ENCODE measurements around the gene ACP7.

GRCh38 chr19:39045506-39045905, 38.7 kb upstream of the ACP7 start:
- TF ChIP-seq PATZ1 (CRISPR knock-in tag; IDR thresholded peaks at IDR 0.05; ENCODE audit: borderline replicate concordance) (no peak), ZC3H10 (CRISPR knock-in tag; IDR thresholded peaks at IDR 0.05) (no peak), ZFP3 (CRISPR knock-in tag; IDR thresholded peaks at IDR 0.05) (no peak), BACH2 (CRISPR knock-in tag; IDR thresholded peaks at IDR 0.05; ENCODE audit: borderline replicate concordance) (no peak), RARB (CRISPR knock-in tag; IDR thresholded peaks at IDR 0.05) (no peak), ISL1 (CRISPR knock-in tag; IDR thresholded peaks at IDR 0.05) (no peak), SNAI2 (CRISPR knock-in tag; IDR thresholded peaks at IDR 0.05) (no peak), ZNF565 (CRISPR knock-in tag; conservative IDR thresholded peaks at IDR 0.05; ENCODE audit: low read depth) (no peak), PPARA (CRISPR knock-in tag; IDR thresholded peaks at IDR 0.05; ENCODE audit: borderline replicate concordance) (no peak), ARNTL (CRISPR knock-in tag; IDR thresholded peaks at IDR 0.05; ENCODE audit: borderline replicate concordance, low read depth) (no peak)
